GM18907 (cell line): Measurements from ENCODE around the gene NUP210L.

Experiments
- ATAC-seq: cut with Tn5 transposase; IDR thresholded peaks from one replicate; pipeline ENCODE4 v1.9.1; 2021; ENCODE audit warnings: mild to moderate bottlenecking, moderate library complexity; ENCODE audit not compliant: unreplicated experiment

The NUP210L gene

DNA sequence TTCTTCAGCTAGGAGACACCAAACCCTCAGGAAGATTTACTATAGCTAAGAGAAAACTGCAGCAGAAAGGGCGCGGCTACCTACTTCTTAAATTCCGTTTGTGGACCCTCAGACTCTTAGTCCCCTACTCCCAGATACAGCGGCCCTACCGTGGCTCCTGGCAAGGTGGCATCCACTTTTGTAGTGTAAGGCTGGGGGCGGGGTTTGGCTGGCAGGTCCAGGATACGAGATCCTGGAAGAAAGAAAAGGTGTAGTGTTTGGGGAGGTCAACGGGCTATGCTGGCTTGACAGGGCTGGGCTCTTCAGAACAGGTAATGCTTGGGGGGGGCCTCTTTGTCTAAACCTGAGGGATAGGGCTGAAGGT is 186.9 kb downstream of the NUP210L start:
- no peak for ATAC-seq

DNA sequence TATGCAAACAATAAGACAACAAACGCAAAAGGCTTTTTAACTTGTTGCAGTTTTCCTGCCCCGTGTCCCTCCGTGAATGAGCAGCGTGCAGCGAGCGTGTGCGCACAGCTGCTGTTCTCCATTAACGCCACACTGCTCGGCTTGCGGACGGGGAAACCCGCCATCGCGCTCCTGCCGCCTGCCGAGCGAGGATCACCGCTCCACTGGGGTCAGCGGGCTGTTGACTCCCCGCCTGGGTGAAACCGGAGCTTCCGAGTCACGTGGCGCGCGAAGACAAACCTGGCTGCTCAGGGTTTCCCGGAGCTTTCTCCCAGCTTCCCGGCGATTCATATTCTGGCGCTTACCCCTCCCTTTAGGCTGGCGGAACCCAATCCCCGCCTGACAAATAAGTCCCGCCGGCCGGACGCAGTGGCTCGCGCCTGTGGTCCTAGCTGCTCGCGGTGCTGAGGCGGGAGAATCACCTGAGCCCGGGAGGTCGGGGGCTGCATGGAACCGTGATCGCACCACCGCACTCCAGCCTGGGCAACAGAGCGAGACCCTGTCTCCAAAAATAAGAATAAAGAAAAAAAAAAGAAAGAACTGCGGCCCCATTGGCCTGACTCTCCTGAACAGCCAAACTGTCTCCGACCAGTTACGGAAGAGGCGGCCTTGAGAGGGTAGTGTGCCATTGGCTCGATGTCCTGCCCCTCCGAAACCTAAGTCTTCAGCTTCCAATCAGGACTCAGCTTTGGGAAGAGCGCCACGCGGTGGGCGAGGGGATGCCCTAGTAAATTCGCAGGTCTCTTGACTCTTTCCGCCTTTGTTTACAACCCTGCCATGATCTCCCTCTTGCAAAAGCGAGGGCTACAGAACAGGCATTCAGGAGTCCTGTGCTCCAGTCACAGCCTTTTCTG is 187.5 kb downstream of the NUP210L start, which contains the start of gene CREB3L4:
Gene CREB3L4 (plus strand): TSS at position 796 of the 893 bp plus-strand sequence. CDS start 624 bp downstream, outside the sequence.
- peak; percentile 73 for ATAC-seq

DNA sequence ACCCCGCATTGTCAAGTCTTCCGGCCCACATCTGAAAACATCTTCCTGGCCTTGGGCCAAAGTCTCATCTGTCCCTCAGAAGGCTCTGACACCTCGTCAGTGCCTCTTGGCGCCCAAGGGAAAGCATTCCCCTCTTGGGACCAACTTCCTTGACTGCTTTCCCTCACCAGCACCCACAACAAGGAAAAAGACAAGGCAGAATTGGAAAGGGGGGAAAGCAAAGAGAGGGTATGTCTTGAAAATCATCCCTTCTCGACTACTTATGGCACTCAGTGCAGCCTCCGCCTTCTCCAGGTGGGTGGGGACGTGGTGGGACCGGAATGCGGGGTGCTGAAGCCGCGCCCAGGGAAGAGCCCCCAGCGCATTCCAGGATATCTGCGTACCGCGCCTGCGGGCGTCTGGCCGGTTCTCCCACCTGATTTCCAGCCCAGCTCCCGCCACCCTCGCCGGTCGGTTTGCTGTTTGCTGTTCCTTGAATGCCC is 191.0 kb downstream of the NUP210L start:
- ATAC-seq = peak; percentile 2

DNA sequence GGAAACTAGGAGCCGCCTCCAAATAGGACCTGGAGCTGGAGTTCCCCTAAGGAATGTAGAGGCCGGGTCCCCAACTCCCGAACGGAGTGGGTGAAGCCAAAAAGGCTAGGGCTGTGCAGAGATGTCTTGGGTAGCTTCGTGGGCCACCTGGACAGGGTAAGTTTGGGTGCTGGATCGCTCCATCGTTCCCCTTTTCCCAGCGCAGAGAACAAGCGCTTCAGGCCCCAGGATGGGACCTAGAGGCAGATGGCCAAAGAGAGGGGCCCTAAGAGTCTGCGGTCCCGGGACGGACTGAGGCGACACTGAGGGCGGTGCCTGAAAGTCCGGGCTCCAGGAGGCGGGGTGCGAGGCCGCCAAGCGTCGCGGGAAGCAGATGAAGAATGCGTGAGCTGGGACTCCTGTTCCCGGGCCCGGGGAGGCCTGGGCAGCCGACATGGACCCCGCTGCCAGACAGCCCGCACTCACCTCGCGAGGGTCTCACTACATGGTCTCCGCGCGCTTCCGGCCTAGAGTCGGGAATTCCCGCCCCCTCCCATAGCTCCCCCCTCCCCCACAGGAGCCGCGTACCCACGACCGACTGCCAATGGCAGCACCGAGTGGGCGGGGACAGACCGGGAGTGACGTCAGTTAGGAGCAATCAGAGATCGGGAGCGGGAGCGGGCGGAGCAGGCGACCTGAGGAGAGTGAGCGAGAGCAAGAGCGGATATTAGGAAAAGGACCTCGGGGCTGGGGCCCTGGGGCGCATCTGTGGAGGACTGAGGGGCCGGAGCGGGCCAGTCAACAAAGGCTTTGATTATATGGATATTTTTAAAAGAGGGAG is 191.6 kb downstream of the NUP210L start, which contains the start of gene SLC39A1:
Gene SLC39A1 (minus strand): TSS at position 508 of the 820 bp plus-strand sequence. CDS start 822 bp downstream, outside the sequence.
- ATAC-seq = peak; percentile 41

DNA sequence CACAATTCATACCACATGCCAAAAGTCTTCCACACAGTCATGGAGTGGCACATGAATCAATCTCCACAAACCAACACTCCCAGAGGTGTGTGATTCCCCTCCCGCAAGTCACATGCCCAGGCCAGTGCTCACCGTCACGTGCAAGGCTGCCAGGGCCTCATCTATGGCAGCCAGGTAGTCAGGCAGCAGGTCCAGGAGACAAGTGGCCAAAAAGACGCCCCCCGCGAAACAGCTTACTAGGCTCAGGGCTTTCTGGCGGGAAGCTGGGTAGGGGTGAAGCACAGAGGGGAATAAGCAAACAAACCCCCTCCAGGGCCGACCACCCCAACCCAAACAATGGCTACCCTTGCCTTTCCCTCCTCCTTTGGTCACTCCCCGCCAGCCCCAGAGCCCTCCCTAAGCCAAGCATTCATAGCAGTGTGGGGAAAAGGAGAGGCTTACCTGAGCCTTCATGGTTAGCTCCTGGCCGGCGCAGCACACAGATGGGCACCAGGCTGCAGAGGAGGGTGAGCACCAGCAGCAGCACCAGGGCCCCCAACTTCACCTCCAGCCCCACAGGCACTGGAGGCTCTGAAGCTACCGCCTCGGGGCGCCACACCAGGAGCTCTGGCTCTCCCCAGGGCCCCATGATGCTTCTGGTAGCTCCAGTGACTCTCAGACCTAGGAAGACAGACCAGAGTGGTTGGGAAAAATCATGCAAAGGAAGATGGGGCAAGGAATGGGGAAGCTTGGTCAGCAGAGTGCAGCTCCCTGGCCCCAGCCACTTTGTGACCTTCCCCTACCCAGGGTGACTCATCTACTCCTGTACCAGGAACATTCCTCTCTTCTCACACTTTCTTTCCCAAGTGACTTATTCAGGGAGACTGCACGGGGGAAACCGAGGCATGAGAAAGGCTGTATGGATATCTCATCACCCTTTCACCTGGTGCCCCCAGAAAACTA is 192.5 kb downstream of the NUP210L start:
- no peak for ATAC-seq

DNA sequence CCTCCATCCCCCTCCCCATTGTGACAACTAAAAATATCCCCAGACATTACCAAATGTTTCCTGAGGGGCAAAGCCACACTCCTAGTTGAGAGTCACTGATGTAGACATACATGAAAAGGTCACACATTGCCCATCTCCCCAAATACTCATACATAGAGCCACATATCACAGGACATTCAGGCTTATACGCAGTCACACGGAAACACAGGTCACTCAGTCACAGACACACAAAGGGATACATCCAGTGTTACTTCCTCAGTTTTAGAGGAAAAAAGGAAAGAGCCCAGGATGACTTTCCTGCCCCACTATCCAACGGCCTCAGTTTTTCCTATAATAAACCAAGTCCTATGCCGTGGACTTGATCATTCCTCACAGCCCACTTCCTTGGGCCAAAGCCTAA is 193.5 kb downstream of the NUP210L start:
- ATAC-seq = no peak

DNA sequence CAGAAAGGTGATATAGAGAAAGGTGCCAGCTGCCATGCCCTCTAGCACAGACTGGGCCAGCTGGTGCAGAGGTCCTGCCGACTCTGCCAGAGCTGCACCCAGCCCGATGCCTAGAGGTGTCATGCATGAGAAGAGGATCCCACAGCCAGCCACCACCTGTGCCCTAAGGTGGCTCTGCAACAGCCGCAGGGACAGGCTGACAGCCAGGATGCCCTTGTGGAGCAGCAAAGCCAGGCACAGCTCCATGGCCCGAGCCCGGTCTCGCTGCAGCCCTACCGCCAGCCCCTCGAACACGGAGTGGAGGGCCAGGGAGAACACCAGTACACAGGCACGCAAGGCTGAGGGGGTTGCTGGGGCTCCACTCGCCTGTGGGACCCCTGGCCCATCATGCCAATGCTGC is 194.7 kb downstream of the NUP210L start:
- no peak for ATAC-seq

DNA sequence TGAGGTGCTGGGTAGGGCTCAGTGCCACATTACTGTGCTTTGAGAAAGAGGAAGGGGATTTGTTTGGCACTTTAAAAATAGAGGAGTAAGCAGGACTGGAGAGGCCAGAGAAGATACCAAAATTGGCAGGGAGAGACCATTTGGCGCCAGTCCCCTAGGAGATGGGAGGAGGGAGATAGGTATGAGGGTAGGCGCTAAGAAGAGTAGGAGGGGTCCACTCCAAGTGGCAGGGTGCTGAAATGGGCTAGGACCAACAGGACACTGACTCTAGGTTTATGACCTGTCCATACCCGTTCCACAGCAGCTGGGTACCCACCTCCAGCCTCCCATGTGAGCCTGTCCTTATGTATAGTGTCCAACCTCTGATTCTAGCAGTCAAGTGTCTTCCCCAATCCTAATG is 195.4 kb downstream of the NUP210L start:
- no peak for ATAC-seq

DNA sequence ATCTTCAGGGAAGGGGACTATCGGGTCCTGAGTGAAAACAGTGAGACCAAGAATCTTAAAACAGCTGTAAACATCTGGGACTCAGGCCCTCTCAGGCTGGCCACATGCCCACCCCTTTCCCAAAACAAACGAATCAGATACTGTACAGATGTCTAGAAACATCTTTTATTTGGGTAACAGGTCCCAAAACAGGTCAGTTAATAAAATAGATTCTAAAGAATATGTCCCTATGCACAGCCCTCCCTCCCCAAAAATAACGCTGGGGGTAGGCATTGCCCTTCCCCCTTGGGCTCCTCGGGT is 196.0 kb downstream of the NUP210L start:
- peak; percentile 3 for ATAC-seq

DNA sequence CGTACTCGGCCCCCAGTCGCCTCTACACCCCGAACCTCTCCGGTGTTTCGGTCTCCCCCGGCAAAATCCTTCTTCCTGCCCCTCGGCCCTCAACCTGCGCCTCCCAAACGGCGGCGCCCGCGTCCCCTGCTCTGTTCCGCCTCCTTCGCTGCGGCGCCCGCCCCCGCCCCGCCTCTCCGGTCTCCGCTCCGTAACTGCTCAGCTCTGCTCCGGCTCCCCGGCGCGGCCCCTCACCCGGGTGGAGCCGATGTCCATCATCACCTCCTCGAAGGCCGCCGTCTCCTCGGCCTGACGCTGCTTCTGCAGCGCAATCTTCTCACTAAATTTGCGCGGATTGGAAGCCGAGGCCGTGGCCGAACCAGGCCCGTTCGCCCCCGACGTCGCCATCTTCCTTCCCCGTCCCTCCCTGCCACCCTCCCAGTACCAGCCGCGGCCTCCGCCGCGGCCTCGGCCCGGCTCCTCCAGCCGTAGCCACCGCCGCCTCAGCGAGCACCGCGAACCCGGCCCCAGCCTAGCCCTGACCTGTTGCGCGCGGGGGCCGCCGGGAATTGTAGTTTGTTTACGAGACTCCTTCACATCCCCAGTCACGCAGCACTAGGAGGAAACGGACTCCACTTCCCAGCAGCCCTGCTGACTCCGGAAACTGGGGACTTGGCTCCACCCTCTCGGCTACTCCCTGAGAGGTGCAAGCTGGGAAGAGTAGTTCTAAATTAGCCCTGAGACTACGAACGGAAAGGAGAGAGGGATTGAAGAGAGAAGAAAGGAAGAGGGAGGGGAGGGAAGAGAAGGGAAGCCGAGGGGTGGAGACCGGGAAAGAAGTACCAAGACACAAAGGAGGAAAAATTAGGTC is 196.5 kb downstream of the NUP210L start, which contains the start of gene CRTC2:
Gene CRTC2 (minus strand): TSS at position 502 of the 850 bp plus-strand sequence. CDS start 115 bp downstream, at position 387.
- peak; percentile 81 for ATAC-seq

DNA sequence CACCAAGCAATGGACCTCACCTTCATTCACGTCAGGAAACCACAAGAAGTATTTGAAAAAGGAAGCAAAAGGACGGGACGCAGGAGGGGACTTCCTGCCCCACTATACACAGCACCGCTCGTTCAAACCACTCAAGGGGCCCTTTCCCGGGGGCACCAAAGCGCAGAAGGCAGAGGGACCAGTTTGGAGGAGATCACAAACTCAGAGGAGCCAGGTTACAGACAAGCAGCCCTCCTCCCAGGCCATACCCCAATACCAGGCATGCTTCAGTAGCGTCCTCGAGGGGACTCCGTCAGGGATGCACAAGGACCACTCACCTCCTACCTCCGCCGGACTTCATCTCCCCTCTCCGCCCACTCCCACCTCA is 197.1 kb downstream of the NUP210L start:
- peak; percentile 12 for ATAC-seq

DNA sequence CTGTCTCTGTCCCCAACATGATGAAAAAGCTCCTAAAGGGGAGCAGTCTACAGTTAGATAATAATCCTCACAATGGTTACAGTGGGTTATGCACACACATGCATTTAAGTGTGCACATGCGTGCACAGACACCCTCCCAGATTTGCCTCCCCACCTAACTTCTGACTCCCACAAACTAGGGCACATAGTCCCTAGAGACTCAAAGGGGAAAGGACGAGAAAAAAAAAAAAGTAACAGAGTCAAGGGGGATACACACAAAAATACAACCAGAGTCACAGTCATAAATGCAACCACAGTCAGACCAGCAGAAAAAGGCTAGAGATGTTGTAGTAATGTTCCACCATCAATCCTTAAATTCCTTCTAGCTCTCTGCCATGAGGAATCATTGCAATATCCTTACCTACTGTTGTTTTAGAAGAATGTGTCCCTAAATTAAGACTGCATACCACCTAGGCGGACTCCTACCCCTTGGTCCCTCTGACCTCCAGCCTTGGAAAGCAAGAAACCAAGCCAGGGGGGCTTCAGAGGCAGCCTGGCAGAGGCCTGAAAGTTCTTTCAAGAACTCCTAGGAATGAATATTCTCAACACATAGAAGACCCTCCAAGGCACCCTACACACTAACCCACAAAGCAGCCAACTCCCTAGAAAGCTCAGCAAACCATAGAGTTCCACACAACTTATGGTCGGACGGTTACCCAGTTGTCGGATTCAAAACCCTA is 197.7 kb downstream of the NUP210L start:
- no peak for ATAC-seq

DNA sequence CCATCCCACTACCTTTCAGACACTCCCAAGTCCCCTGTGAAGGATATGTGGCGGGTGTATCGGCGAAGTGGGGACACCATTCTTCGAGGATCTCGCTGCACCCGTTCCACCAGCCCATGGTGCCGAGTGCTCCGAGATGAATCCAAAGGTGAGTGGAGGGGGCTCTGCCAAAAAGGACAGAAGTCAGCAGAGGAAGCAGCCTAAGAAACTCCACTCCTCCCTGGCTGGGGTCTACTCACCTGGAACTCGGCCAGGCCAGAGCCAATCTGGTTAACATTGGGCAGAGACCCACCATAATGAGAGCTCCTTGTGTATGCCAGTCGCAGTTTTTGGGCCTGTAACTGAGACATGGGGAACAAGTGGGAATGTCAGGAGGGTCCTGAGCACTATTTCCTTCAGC is 200.0 kb downstream of the NUP210L start:
- ATAC-seq = no peak

DNA sequence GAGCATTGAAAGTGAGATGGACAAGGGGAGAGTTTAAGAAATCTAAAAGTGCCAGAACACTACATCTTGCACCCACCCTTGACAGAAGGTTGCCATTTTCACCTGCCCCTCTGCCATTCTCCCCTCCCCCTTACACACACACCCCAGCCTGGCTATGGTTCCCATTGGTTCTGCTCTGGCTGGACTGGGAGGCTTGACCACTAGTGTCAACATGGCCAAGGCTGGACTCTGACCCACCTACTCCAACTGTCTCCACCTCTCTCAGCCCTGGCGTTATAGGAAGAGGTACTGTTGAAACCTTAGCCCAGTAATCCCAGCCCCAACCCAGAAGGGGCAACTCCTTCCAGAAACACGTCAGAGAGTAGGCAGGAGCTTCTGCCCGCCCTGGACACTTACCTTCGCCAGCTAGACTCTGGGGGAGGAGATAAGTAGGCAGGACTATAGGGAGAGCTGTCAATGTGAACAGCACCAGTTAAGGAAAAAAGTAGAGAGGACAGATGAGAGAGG is 201.0 kb downstream of the NUP210L start:
- ATAC-seq = no peak

DNA sequence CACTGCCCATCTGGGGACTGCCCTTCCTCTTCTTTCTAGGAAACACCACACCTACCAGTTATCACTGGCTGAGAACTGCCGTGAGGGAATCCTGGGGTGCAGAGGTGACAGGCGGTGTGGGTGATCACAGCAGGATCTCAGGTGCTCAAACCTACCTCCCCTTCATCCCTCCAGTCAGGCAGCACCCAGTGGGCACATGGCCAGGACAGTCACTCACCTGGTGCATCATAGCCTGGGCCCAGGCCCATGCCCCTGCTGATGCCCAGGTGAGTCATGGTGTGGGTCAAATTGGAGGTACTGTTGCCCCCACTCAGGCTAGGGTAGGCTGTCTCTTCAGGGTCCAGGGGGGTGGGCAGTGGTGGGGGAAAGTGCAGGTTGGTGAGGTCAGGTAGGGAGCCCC is 203.1 kb downstream of the NUP210L start:
- no peak for ATAC-seq

DNA sequence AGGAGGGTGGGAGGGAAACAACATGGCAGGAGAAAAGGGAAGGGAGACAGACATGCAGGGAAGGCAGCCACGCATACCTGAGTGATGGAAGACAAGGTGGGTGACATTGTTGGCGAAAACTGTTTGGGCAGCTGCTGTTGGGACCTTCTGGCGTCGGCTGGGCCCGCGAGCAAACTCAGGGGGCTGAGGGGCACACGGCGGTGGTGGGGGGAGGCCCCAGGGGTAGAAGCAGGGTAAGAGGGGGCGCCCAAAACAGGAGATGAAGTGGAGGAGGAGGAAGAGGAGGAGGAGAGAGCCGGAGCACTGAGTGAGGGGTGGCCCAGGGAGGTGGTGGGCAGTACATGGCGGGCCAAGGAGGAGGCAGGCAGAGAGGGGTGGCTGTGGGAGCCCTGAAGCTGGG is 203.7 kb downstream of the NUP210L start:
- ATAC-seq = no peak

DNA sequence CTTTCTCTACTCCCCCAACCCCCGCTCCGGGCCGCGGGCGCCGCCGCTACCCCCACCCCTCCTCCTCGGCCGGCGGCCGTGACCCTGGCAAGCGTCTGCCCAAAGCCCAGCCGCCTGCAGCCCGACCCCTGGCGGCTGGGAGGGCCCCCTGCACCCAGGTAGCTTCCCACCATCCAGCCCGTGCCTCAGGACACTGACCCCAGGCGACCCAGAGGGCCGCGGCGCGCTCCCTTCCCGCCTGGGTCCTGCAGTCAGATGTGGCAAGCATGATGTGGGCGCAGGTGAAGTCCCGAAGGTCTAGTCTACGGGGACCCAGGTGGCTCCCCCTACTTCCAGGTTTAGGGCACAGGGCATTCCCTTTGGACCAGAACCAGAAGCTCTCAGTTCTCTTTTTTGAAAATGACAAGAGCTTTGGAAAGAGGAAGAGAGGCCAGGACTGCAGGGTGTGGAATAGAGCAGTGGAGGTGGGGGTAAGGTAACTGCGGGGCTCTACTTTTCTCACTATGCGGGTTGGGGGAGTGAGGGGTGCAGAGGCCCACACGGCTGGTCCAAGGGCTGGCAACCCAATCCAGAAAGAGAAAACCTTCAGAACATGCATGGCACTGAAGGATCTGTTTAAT is 208.1 kb downstream of the NUP210L start, which contains the start of gene DENND4B:
Gene DENND4B (minus strand): TSS at position 97 of the 620 bp plus-strand sequence. CDS start 2,344 bp downstream, outside the sequence.
- peak; percentile 59 for ATAC-seq
